ENCODE data around the gene PSMA6. TPM values are rescaled to one million over a fixed set of nuclear protein-coding genes. Genes with fewer than 3 reads are reported as not detected.

PSMA6 gene
- total and polyA plus RNA-seq, 2 experiments from 2014 or later, result 216 to 296 TPM

DNA sequence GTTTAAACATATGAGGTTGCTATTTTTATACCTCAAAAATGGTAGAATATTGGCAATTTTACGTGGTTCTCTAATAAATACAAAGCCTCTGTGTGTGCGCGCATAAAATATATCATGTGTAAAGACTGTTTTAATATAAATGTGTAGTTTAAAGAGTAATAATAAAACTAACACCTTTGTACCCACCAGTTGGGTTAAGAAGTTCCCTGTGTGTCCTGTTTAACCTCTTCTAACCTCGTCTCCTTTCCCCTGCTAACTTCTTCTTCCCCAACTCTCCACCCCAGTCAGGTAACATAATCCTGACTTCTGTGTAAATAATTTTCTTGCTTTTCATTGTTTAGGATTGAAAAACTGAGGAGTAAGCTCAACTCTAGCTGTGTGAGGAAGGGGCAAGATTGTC lies 47.6 kb upstream of the PSMA6 start (continued):
- TF ChIP-seq JUNB (IDR thresholded peaks at IDR 0.05; ENCODE audit: unreplicated experiment) (no peak), CREB1 (CRISPR knock-in tag; IDR thresholded peaks at IDR 0.05; ENCODE audit: low read depth) (no peak), ZNF331 (CRISPR knock-in tag; IDR thresholded peaks at IDR 0.05; ENCODE audit: low read depth) (no peak), ZNF114 (CRISPR knock-in tag; IDR thresholded peaks at IDR 0.05) (no peak), STAT1 (IDR thresholded peaks at IDR 0.05; ENCODE audit: unreplicated experiment) (no peak), EZH2phosphoT487 (IDR thresholded peaks at IDR 0.05; ENCODE audit: unreplicated experiment) (no peak), POLR2AphosphoS5 (IDR thresholded peaks at IDR 0.05; ENCODE audit: low read depth) (no peak), EZH2 (IDR thresholded peaks at IDR 0.05; ENCODE audit: low read depth, unreplicated experiment) (no peak)
- TF ChIP-seq, protein P1, sequence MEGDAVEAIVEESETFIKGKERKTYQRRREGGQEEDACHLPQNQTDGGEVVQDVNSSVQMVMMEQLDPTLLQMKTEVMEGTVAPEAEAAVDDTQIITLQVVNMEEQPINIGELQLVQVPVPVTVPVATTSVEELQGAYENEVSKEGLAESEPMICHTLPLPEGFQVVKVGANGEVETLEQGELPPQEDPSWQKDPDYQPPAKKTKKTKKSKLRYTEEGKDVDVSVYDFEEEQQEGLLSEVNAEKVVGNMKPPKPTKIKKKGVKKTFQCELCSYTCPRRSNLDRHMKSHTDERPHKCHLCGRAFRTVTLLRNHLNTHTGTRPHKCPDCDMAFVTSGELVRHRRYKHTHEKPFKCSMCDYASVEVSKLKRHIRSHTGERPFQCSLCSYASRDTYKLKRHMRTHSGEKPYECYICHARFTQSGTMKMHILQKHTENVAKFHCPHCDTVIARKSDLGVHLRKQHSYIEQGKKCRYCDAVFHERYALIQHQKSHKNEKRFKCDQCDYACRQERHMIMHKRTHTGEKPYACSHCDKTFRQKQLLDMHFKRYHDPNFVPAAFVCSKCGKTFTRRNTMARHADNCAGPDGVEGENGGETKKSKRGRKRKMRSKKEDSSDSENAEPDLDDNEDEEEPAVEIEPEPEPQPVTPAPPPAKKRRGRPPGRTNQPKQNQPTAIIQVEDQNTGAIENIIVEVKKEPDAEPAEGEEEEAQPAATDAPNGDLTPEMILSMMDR (conservative IDR thresholded peaks at IDR 0.05; ENCODE audit: low read depth in 2 of 2), result no peak
- TF ChIP-seq, protein P2, sequence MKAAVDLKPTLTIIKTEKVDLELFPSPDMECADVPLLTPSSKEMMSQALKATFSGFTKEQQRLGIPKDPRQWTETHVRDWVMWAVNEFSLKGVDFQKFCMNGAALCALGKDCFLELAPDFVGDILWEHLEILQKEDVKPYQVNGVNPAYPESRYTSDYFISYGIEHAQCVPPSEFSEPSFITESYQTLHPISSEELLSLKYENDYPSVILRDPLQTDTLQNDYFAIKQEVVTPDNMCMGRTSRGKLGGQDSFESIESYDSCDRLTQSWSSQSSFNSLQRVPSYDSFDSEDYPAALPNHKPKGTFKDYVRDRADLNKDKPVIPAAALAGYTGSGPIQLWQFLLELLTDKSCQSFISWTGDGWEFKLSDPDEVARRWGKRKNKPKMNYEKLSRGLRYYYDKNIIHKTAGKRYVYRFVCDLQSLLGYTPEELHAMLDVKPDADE (IDR thresholded peaks at IDR 0.05), result no peak

DNA sequence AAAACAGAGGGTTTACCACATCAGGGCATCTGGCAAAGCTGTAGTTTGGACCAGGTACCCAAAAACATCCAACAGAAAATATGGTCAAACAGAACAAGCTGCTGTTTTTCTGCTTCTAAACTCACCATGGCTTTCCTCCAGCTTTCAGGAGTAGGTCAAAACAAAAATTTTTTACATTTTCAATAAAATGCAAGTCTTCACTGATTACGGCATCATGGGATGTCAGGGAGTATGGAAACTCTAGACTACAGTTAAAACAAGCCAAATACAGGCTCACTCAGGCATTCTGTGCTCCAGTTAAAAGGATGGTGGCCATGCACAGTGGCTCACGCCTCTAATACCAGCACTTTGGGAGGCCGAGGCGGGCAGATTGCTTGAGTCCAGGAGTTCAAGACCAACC lies 47.1 kb upstream of the PSMA6 start:
- H3K4me3 ChIP-seq, result no peak overlapping the region
- H3K79me2 ChIP-seq (replicated peaks; ENCODE audit: insufficient read depth), result no peaks in the 10 kb centered on the region
- ATAC-seq (no peak), DNase-seq (ENCODE audit: low spot score) (no peak)
- no peak overlapping the region for H3K27ac ChIP-seq (ENCODE audit: low read depth)
- Mint-ChIP-seq H3K4me3 (no peak overlapping the region), H3K9me3 (no peaks in the 10 kb centered on the region), H3K27ac (no peak overlapping the region), H3K4me1 (peaks cover 3% of the 10 kb centered on the region; the same call in 2 of the 3 replicates), H3K36me3 (ENCODE audit: low read depth) (no peaks in the 10 kb centered on the region), H3K27me3 (ENCODE audit: insufficient read depth, low read depth, poor library complexity) (no peaks in the 10 kb centered on the region)
- H3K36me3 ChIP-seq (ENCODE audit: insufficient read depth), result no peaks in the 10 kb centered on the region
- no peak overlapping the region for H3K4me2 ChIP-seq
- no peaks in the 10 kb centered on the region for H3K27me3 ChIP-seq (ENCODE audit: insufficient read depth)
- no peak for TF ChIP-seq JUNB (IDR thresholded peaks at IDR 0.05; ENCODE audit: unreplicated experiment)
- TF ChIP-seq NANOG (IDR thresholded peaks at IDR 0.05; ENCODE audit: borderline replicate concordance), result no peak
- TF ChIP-seq, protein P1 (conservative IDR thresholded peaks at IDR 0.05; ENCODE audit: low read depth in 2 of 2), result no peak
- TF ChIP-seq STAT1 (IDR thresholded peaks at IDR 0.05; ENCODE audit: unreplicated experiment), result no peak
- no peak for TF ChIP-seq ZNF114 (CRISPR knock-in tag; IDR thresholded peaks at IDR 0.05)
- TF ChIP-seq, protein P3, sequence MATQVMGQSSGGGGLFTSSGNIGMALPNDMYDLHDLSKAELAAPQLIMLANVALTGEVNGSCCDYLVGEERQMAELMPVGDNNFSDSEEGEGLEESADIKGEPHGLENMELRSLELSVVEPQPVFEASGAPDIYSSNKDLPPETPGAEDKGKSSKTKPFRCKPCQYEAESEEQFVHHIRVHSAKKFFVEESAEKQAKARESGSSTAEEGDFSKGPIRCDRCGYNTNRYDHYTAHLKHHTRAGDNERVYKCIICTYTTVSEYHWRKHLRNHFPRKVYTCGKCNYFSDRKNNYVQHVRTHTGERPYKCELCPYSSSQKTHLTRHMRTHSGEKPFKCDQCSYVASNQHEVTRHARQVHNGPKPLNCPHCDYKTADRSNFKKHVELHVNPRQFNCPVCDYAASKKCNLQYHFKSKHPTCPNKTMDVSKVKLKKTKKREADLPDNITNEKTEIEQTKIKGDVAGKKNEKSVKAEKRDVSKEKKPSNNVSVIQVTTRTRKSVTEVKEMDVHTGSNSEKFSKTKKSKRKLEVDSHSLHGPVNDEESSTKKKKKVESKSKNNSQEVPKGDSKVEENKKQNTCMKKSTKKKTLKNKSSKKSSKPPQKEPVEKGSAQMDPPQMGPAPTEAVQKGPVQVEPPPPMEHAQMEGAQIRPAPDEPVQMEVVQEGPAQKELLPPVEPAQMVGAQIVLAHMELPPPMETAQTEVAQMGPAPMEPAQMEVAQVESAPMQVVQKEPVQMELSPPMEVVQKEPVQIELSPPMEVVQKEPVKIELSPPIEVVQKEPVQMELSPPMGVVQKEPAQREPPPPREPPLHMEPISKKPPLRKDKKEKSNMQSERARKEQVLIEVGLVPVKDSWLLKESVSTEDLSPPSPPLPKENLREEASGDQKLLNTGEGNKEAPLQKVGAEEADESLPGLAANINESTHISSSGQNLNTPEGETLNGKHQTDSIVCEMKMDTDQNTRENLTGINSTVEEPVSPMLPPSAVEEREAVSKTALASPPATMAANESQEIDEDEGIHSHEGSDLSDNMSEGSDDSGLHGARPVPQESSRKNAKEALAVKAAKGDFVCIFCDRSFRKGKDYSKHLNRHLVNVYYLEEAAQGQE (IDR thresholded peaks at IDR 0.05; ENCODE audit: unreplicated experiment), result no peak
- TF ChIP-seq EZH2phosphoT487 (IDR thresholded peaks at IDR 0.05; ENCODE audit: unreplicated experiment), result no peak
- H2AFZ ChIP-seq, result no peak overlapping the region
- no peaks in the 10 kb centered on the region for H3K9me2 ChIP-seq (ENCODE audit: insufficient read depth)
- peaks cover 8% of the 10 kb centered on the region; the same call in 1 of the 2 replicates for H4K20me1 ChIP-seq (replicated peaks; ENCODE audit: insufficient read depth)
- no peaks in the 10 kb centered on the region for H3F3A ChIP-seq (replicated peaks; ENCODE audit: low read depth)
- H3K4me1 ChIP-seq (ENCODE audit: insufficient read depth), result no peaks in the 10 kb centered on the region; the same call in 1 of the 2 replicates

All from GM23338 (cell line).